DND-41 (cell line): ENCODE measurements around the gene MAN2B1.
"Not testable (repeated sequence)": the region's sequence is repeated elsewhere in the genome, so short reads cannot be mapped to it uniquely, and the experiment has no call there.

Source experiments
- CTCF ChIP-seq: IDR thresholded peaks from 2 replicates; pipeline ENCODE4 v1.5.1; 2012; ENCODE audit warnings: borderline replicate concordance, low read length, moderate library complexity, mild to moderate bottlenecking; ENCODE audit not compliant: poor library complexity, severe bottlenecking; ENCODE audit errors: extremely low read depth
- EZH2 ChIP-seq: IDR thresholded peaks from 3 replicates; pipeline ENCODE4 v1.6.1; 2012; ENCODE audit warnings: borderline replicate concordance, low read depth, mild to moderate bottlenecking, moderate library complexity, low read length, inconsistent platforms; ENCODE audit not compliant: severe bottlenecking

GRCh38 chr19:12643716-12644115 lies 22.8 kb downstream of the MAN2B1 start:
- not testable (repeated sequence) for TF ChIP-seq CTCF, EZH2
